Fibroblast of lung (primary cell): ENCODE measurements around the gene SPDYE16. TPM values are rescaled to one million over a fixed set of nuclear protein-coding genes. Genes with fewer than 3 reads are reported as not detected.
"Not testable (repeated sequence)": the region's sequence is repeated elsewhere in the genome, so short reads cannot be mapped to it uniquely, and the experiment has no call there.

ENCODE experiments used
- DNase-seq, 2 donors: peaks; one replicate each; pipeline versions ENCODE4 v3.0.0 to v3.0.0-alpha.2; 2010; ENCODE audit warnings: low read depth in 2 of 2
- H2AFZ ChIP-seq: 2 replicates; pipeline ENCODE4 v1.5.1; 2012; ENCODE audit warnings: low read length, control low read depth, inconsistent platforms
- H3K27ac ChIP-seq: 2 replicates; pipeline ENCODE4 v1.5.1; 2011; ENCODE audit warnings: low read length, control low read depth; ENCODE audit not compliant: insufficient read depth
- H3K27me3 ChIP-seq: 2 replicates; pipeline ENCODE4 v1.5.1; 2011; ENCODE audit warnings: mild to moderate bottlenecking, low read length; ENCODE audit not compliant: control insufficient read depth, insufficient read depth
- H3K36me3 ChIP-seq: 2 replicates; pipeline ENCODE4 v1.5.1; 2011; ENCODE audit warnings: low read length; ENCODE audit not compliant: control insufficient read depth, insufficient read depth
- H3K4me1 ChIP-seq: 2 replicates; pipeline ENCODE4 v1.5.1; 2011; ENCODE audit warnings: low read length; ENCODE audit not compliant: control insufficient read depth, insufficient read depth; ENCODE audit errors: extremely low read depth
- H3K4me2 ChIP-seq: 2 replicates; pipeline ENCODE4 v1.5.1; 2011; ENCODE audit warnings: low read length, control low read depth; ENCODE audit not compliant: insufficient read depth; ENCODE audit errors: extremely low read depth
- H3K4me3 ChIP-seq, 4 experiments: fragments of 200-600 bp in 1 of 4; sonication (generic) in 1 of 4; replicated peaks in 1 of 4; 2 replicates each; pipeline ENCODE4 v1.5.1; 2011 to 2016; ENCODE audit warnings: low read length in 4 of 4, low read depth in 3 of 4, mild to moderate bottlenecking in 3 of 4, control low read depth in 2 of 4, inconsistent platforms in 1 of 4, mixed read lengths in 1 of 4; ENCODE audit not compliant: insufficient read depth in 1 of 4; ENCODE audit errors: control extremely low read depth in 1 of 4
- H3K79me2 ChIP-seq: 2 replicates; pipeline ENCODE4 v1.5.1; 2012; ENCODE audit warnings: mild to moderate bottlenecking, low read length, inconsistent platforms; ENCODE audit not compliant: control insufficient read depth, insufficient read depth
- H3K9ac ChIP-seq: 2 replicates; pipeline ENCODE4 v1.5.1; 2011; ENCODE audit warnings: mild to moderate bottlenecking, low read length, control low read depth; ENCODE audit not compliant: insufficient read depth
- H3K9me3 ChIP-seq: 2 replicates; pipeline ENCODE4 v1.5.1; 2012; ENCODE audit warnings: low read depth, low read length; ENCODE audit not compliant: control insufficient read depth, insufficient read depth
- H4K20me1 ChIP-seq: 2 replicates; pipeline ENCODE4 v1.5.1; 2011; ENCODE audit warnings: low read length; ENCODE audit not compliant: control insufficient read depth, insufficient read depth; ENCODE audit errors: extremely low read depth
- polyA plus RNA-seq, 2 donors: library from polyadenylated mRNA; depleted of rRNA in 1 of 2; stranded (reverse) in 1 of 2; unstranded in 1 of 2; fragments of >200 nt; gene quantifications; 2 replicates each; pipeline ENCODE4 v1.2.1, GENCODE V29; 2011 to 2012; ENCODE audit warnings: missing spikeins in 1 of 2
- total RNA-seq: library from RNA; depleted of rRNA; stranded (reverse); fragments of >200 nt; gene quantifications from 2 replicates; pipeline ENCODE4 v1.2.1, GENCODE V29; 2014

The SPDYE16 gene
- total and polyA plus RNA-seq, 2 donors (not counting 1 experiment from before 2014, with no cell fraction given): 0.17 TPM; not detected in 1

- H3K4me3 ChIP-seq, H3K79me2 ChIP-seq, H3K4me2 ChIP-seq, H3K9me3 ChIP-seq, H3K9ac ChIP-seq, H4K20me1 ChIP-seq, H3K27ac ChIP-seq, H3K36me3 ChIP-seq, H2AFZ ChIP-seq, H3K27me3 ChIP-seq, H3K4me1 ChIP-seq: not testable (repeated sequence)
- peak; percentile 58 to 61 for DNase-seq
These were observed 25.6 kb upstream of the SPDYE16 start for GRCh38 chr7:76568742-76569141.

- not testable (repeated sequence) for H3K9me3 ChIP-seq, H3K79me2 ChIP-seq, H3K27ac ChIP-seq, H3K4me3 ChIP-seq, H3K4me1 ChIP-seq, H3K4me2 ChIP-seq, DNase-seq, H3K27me3 ChIP-seq, H2AFZ ChIP-seq, H4K20me1 ChIP-seq, H3K36me3 ChIP-seq, H3K9ac ChIP-seq
These were observed 24.7 kb upstream of the SPDYE16 start for GRCh38 chr7:76567753-76568152.

- not testable (repeated sequence) for H3K4me1 ChIP-seq, H3K9me3 ChIP-seq, H3K9ac ChIP-seq, H4K20me1 ChIP-seq, H3K4me3 ChIP-seq, H3K27ac ChIP-seq, DNase-seq, H3K36me3 ChIP-seq, H3K79me2 ChIP-seq, H2AFZ ChIP-seq, H3K27me3 ChIP-seq, H3K4me2 ChIP-seq
These were observed 24.2 kb upstream of the SPDYE16 start for GRCh38 chr7:76567311-76567710.

GRCh38 chr7:76565001-76565400 lies 21.9 kb upstream of the SPDYE16 start:
- not testable (repeated sequence) for H4K20me1 ChIP-seq, H3K9ac ChIP-seq, H3K27me3 ChIP-seq, H3K4me2 ChIP-seq, H3K4me1 ChIP-seq, H3K27ac ChIP-seq, H3K79me2 ChIP-seq, H2AFZ ChIP-seq, DNase-seq, H3K36me3 ChIP-seq, H3K4me3 ChIP-seq, H3K9me3 ChIP-seq

GRCh38 chr7:76561342-76561741 lies 18.2 kb upstream of the SPDYE16 start:
- not testable (repeated sequence) for H4K20me1 ChIP-seq, H3K9me3 ChIP-seq, H2AFZ ChIP-seq, H3K36me3 ChIP-seq, H3K4me2 ChIP-seq, DNase-seq, H3K9ac ChIP-seq, H3K4me3 ChIP-seq, H3K27ac ChIP-seq, H3K27me3 ChIP-seq, H3K79me2 ChIP-seq, H3K4me1 ChIP-seq

- H3K9me3 ChIP-seq, H3K36me3 ChIP-seq, DNase-seq, H3K27me3 ChIP-seq, H3K27ac ChIP-seq, H4K20me1 ChIP-seq, H3K9ac ChIP-seq, H3K4me3 ChIP-seq, H3K79me2 ChIP-seq, H2AFZ ChIP-seq, H3K4me2 ChIP-seq, H3K4me1 ChIP-seq: not testable (repeated sequence)
These were observed 17.1 kb upstream of the SPDYE16 start for GRCh38 chr7:76560157-76560556.

GRCh38 chr7:76559685-76560084 lies 16.6 kb upstream of the SPDYE16 start:
- H3K27me3 ChIP-seq, H3K4me3 ChIP-seq, H2AFZ ChIP-seq, H3K9me3 ChIP-seq, H3K79me2 ChIP-seq, H3K4me2 ChIP-seq, DNase-seq, H3K4me1 ChIP-seq, H3K9ac ChIP-seq, H3K27ac ChIP-seq, H3K36me3 ChIP-seq, H4K20me1 ChIP-seq: not testable (repeated sequence)
